ENCODE measurements around the gene SYNPO2.
"Not testable (repeated sequence)": the region's sequence is repeated elsewhere in the genome, so short reads cannot be mapped to it uniquely, and the experiment has no call there.

Gene SYNPO2

GRCh38 chr4:118976193-118976560 lies 87.5 kb downstream of the SYNPO2 start:
- not testable (repeated sequence) for DNase-seq

DNA sequence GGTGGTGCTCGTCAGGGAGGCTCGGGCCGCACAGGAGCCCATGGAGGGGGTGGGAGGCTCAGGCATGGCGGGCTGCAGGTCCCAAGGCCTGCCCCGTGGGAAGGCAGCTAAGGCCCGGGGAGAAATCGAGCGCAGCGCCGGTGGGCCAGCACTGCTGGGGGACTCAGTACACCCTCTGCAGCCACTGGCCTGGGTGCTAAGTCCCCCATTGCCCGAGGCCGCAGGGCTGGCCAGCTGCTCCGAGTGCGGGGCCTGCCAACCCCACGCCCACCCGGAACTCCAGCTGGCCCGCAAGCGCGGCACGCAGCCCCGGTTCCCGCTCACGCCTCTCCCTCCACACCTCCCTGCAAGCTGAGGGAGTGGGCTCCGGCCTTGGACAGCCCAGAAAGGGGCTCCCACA lies 88.4 kb downstream of the SYNPO2 start:
- DNase-seq, result not testable (repeated sequence)

GRCh38 chr4:118979712-118980111 lies 91.1 kb downstream of the SYNPO2 start:
- DNase-seq, result no peak

GRCh38 chr4:118981171-118981838 lies 92.7 kb downstream of the SYNPO2 start:
- no peak for DNase-seq

- DNase-seq, result peak; percentile 45
Observed at GRCh38 chr4:118981839-118982381, 93.3 kb downstream of the SYNPO2 start.

GRCh38 chr4:118983293-118983692 lies 94.6 kb downstream of the SYNPO2 start:
- no peak for DNase-seq

DNA sequence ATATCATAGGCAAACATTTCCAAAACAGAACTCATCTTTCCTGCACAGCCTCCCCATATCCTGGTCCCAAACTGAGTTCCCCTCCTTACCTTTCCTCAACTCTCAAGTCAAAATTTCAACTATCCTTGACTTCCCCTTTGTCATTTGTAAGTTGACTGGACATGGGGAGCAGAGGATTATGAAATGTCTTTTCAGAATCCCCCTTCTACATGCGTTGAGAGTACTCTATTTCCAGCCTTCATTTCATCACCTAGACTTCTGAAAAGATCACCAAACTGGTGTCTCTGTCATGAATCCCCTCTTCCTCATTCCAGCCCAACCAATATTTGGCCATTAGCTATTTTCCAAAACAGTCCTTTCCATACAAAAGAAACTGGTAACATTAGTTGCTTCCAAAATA lies 95.2 kb downstream of the SYNPO2 start:
- DNase-seq, result no peak

DNA sequence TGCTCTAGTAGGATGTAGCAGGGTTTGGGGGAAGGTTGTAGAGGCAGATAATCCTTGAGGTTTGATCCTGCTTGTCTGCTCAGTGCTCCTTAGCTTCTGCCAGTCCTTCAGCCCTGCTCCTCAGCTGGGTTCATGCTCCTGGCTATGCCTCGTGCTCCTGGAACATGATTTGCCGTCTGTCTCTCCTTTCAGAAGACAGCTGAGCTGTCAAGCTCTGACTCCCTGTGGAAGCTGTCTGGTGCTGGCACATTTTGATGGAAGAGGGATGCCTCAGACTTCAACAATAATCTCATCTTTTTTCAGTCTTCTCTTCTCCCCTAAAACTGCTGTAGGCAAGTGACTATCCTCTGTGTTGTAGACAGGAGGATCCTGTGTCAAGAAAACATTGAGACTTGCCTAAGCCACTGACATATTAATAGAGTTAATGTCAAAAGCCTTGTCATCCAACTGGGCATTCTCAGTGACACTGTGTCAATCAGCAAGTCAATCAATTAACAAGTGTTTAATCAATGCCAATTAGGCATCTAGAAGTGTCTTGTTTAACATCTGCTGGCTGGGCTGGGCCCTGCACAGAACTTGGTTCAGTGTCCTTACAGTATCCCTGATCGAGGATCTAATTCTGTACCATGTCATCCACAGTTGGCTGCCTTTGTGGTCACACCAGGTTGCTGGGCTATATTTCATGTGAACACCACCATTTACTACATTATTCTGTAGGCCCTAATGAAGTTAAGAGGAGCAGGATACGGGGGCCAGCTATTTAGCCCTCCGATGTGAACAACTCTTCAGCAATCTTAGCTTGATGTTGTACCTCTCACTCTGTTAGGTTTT lies 96.7 kb downstream of the SYNPO2 start:
- no peak for DNase-seq

DNA sequence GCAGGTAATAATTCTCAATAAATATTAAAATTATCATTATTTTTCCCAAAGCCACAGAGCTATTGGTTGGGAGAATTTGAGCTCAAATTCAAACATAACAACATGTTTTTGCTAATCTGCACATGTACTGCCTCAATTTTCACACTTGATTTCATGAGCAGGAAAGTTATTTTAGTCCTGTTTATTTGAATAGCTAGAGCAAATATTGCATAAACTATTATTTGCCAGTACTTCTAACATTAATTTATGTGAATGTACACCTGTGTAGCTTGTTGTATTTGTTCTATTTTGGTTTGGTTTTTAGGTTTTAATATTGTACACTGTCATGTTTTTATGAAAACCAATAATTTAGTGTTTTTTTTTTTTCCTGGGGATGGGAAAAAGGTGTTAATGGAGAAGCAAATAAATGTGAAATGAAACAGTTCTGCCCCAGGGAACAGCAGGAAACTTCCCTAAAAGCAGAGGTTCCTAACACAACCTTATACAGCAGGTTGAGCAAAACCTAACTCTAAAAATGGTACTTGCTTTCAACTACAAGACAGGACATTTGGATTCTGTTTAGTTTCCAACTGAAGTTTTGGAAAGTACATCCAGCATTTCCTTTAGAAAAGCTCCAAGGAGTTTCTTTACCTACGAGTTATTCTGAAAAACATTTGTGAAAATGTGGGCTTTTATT lies 99.4 kb downstream of the SYNPO2 start:
- no peak for DNase-seq

DNA sequence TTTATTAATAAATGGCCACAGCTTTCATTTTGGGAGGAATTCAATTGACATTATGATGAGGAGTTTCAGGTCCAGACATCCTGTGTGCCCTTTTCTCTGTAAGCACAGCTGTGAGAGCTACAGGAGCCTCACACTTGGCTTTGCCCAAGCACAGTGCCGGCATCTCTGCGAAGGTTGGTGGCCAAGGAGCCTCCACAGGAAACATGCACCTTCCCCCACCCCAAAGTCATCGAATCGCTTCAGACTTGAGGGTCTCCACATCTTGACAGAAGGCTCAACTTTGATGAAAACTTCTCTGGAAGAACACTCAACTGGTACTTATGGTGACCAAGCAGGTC lies 100.0 kb downstream of the SYNPO2 start:
- DNase-seq, result no peak

GRCh38 chr4:118989098-118990080 lies 100.7 kb downstream of the SYNPO2 start:
- no peak for DNase-seq

- no peak for DNase-seq
Observed at GRCh38 chr4:118991686-118992085, 103.0 kb downstream of the SYNPO2 start.

DNA sequence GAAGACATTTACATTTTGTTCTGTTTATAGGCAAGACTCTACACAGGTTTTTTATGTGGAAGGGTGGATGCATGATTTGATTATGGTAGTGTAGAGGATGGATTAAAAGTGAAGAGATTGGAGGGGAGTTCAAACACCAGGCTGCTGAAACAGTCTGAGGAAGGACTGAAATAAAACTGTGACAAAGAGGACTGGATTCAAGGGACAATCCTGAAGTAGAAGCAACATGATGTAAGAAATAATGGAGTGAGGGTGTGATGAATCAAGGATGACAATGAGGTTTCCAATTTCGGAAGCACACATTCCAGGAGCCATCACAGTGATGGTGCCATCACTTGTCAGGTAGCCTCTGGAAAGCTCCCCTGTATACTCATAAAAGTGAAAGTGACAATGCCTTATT lies 103.5 kb downstream of the SYNPO2 start:
- DNase-seq, result no peak

- no peak for DNase-seq
Observed at GRCh38 chr4:118993333-118993732, 104.7 kb downstream of the SYNPO2 start.

DNA sequence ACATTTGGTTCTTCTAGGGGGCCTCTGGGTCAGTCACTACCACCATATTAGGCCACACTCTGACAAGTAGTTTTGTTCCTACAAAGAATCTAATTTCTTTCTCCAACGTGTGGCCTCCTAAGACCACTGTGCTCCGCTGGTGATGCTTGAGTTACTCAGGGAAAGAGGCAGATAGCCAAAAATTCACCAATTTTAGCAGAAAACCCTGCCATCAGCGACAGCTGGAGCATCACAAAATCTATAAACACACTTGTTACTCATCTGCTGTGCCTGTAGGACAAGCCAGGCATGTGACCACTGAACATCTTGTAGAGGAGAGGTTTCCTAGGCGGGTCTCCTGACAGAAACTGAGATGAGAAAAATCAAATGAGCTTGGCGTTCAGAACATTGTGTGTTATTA lies 105.4 kb downstream of the SYNPO2 start:
- no peak for DNase-seq

DNA sequence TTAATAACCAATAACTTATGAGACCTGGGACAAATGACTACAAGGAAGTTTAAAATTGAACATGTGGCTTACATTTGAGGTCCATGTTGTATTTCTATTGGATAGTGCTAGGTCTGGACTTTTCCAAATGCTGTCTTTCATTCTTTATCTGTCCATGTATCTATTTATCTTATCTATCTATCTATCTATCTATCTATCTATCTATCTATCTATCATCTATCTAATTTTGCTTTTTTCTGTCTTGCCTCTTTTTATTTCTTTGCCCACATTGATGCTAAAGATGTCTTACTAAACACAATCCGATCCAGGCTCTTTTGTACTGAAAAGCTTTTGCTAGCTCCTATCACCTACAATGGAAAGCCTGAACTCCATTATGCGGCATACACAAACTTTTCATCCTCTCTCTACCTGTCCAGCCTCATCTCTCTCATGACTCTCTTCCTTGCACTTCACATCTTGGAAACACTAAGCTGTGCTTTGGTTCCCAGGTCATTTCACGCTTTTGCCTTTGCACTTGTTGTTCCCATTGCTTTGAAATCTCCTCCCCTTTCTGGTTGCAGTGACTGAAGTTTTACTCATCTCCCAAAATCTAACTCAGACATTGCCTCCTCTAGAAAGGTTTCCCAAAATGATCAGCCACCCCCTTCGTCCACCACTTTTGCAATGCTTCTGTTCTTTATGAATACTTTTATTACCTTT lies 107.2 kb downstream of the SYNPO2 start:
- no peak for DNase-seq

- no peak for DNase-seq
Observed at GRCh38 chr4:118997601-118998000, 108.9 kb downstream of the SYNPO2 start.

DNA sequence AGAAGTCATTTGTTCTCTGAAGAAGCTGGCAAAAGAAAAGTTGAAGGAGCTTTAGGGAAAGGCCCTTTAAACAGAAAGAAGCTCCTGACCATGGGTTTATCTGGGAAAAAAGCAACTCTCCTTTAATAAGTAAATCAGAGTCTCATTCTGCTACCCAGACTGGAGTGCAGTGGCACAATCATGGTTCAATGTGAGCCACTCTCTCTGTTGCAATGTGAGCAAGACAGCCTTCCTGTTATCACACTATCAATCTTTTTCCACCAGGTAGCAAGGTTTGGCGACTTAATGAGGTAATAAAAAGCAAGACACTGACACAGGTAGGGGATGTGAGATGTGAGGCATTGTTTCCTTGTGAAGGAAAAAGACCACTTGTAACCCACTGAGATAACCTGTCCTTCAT lies 111.3 kb downstream of the SYNPO2 start:
- DNase-seq, result no peak

DNA sequence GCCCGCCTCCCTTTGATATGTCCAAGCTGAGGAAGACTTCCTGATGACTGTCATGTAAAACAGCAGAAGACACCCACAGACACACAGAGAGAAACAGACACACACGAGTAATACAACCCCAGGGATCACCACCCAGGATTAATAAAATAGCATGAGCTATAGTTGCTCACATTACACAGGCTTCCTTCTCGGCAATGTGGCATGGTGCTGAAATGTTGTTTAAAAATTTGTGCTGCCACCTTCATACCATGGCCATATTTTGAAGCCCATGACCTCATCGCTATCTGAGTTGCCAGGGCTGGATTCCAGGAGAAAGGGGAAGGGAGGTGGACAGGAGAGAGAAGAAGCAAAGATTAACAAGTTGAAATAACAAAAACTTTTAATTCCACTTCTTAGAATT lies 111.7 kb downstream of the SYNPO2 start:
- no peak for DNase-seq

DNA sequence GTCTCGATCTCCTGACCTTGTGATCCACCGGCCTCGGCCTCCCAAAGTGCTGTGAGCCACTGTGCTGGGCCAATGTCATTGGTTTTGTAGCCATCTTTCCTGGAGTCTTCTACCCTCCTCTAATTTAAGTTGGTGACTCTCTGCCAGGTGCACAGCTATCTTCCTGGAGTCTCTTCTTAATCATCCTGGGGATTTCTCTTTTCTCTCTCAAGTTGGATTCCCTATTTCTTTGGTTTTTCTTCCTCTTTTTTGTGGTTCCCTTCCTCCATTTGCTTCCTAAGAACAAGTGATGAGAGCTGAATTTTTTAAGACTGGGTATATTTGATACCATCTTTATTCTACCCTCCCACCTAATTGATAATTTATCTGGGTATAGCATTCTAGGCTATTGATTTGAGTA lies 113.8 kb downstream of the SYNPO2 start:
- no peak for DNase-seq

- not testable (repeated sequence) for DNase-seq
Observed at GRCh38 chr4:119003001-119003400, 114.3 kb downstream of the SYNPO2 start.

- DNase-seq, result no peak
Observed at GRCh38 chr4:119005928-119006460, 117.3 kb downstream of the SYNPO2 start.

Data from CD4-positive, alpha-beta T cell treated with Interleukin-4 for 4 hours (primary cell).